HG03159 (cell line): ENCODE measurements around the gene MYRF.

Experiments used
- ATAC-seq: cut with Tn5 transposase; IDR thresholded peaks from one replicate; pipeline ENCODE4 v1.9.1; 2021; ENCODE audit warnings: mild to moderate bottlenecking, moderate library complexity; ENCODE audit not compliant: unreplicated experiment

Gene MYRF

DNA sequence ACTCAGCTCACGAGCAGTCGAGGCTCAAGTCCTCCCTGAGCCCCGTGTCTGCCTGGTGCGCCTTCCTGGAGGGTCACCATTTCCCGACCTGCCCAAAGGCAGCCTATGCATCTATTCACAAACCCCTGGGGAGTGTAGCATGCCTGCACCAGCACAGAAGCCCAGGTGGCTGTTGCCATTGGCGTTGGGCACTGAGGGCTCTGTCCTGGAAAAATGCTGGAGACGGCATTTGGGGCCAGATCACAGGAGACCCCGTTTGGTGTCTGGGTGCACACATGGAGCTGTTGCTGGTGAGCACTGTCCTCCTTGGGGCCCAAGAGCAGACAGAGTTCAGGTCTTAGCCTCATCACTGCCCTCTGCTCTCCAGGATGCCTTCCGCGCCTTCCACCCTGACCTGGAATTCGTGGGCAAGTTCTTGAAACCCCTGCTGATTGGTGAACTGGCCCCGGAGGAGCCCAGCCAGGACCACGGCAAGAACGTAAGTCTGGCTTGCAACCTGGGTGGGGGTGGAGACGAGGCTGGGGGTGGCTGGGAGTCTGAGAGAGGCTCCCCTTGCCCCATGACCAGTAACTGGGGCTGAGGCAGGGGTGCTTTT lies 85.1 kb downstream of the MYRF start:
- no peak for ATAC-seq
